ENCODE measurements around the gene CYBRD1.

Gene CYBRD1

DNA sequence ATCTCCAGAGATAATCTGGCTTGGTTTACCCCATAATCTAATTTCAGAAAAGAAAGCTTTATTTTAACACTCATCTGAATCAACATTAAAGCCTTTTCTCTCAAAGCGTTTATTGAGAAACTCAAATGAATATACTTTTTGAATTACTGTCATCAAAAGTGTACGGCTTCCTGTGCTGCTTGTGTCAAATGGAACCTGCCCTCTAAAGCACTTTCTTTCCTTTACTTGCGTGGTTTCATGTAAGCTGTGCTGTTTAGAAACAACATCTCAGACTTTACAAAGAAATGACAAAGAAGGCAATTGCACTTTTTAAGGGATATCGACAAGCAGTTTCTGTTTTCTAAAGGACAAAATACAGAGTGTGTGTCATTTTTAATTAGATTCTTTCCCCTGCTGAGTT, 35.1 kb downstream of the CYBRD1 start:
- DNase-seq: no peak

DNA sequence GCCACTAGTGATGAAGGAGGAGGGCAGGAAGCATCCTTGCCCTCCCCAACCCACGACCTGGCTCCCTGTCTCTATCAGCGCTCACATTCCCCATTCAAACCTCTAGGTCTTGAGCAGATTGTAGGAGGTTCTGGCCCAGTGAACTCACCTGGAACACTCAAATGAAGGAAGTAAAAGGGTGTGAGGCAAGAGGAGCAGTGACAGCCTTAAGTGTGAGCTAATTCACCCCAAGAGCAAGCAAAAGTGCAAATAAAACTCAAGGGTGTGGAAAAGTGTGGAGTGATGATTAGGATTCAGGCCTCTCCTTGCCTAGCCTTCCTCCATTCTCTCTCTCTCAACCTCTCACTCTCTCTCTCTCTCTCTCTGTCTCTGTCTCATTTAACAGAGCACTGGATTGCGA, 41.0 kb downstream of the CYBRD1 start:
- DNase-seq: no peak

DNA sequence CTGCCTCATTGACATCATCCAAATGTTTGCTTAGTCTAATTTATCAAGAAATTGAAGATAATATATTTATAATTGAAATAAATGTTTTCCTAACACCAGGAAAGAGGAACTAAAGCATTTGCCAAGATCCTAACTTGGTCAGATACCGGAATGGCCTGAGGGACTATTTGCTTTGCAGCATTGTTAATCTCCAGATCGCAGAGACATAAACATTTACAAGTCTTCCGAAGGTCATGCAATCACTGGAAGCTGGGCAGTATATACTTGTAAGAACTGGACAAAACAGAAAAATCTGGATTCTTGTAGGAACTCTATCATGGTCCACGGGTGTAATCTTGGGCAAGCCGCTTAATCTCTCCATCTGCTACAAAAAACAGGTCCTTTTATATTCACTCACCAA, 42.2 kb downstream of the CYBRD1 start:
- DNase-seq: no peak

DNA sequence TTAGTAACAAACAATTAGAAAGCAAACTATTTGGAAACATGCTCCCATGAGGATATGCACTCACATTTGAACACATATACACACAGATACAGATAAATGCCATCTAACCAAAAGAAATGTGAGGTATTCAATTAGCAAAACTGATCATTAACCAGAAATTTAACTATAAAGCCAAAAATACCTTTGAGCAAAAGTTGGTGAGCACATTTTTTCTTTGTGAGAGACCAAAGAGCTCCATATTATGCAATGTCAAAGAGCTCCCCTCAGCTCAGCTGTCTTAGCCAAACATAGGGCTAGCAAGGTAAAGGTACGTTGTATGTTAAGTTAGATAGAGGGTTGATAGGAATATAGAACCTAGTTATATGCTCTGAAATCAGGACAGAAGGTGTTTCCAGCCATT, 43.8 kb downstream of the CYBRD1 start:
- no peak for DNase-seq

DNA sequence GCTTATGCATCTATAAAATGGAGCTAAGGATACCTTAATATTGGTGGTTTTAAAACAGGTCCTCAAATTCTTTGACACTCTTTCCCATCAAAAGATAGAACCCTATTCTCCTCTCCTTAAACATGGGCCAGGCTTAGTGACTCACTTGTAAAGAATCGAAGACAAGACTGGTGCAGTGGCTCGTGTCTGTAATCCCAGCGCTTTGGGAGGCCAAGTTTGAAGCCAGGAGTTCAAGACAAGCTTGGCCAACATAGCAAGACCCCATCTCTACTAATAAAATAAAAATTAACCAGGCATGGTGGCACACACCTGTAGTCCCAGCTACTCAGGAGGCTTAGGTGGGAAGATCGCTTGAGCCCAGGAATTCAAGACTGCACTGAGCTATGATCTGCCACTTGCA, 44.5 kb downstream of the CYBRD1 start:
- no peak for DNase-seq

DNA sequence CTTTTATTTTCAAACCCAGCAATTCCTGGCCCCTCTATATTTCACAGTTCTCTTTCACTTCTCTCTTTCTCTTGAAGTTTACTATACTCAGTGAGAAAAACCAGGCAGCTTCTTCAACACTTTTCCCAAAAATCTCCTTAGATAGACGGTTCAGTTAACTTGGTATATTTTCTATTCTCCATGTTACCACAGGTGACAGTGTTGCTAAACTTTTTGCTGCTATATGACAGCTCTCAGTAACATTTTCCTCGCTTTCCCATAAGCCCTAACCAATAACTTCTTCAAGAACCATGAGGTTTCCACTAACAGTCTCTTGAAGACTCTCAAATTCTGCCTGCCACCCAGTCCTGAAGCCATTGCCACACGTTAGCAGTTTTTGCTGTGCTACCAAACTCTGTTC, 45.8 kb downstream of the CYBRD1 start:
- DNase-seq: no peak

DNA sequence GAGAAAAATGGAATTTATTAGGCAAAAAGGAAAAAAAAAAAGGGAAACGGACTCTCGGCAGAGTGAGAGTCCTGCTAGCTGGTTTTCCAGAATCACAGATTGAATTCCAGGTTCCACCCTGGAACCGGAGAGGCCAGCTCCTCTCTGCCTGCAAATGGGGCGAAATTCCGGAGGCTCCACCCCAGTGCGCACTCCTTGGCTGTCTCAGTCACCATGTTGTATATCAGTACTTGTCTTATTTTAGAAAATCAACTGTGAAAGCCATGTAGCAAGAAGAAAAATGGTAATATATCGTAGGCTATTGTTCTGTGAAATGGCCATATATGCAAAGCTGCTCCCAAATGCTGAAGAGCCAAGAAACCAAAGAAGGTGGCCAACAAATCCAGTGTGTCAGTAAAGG, 49.4 kb downstream of the CYBRD1 start:
- DNase-seq: no peak

DNA sequence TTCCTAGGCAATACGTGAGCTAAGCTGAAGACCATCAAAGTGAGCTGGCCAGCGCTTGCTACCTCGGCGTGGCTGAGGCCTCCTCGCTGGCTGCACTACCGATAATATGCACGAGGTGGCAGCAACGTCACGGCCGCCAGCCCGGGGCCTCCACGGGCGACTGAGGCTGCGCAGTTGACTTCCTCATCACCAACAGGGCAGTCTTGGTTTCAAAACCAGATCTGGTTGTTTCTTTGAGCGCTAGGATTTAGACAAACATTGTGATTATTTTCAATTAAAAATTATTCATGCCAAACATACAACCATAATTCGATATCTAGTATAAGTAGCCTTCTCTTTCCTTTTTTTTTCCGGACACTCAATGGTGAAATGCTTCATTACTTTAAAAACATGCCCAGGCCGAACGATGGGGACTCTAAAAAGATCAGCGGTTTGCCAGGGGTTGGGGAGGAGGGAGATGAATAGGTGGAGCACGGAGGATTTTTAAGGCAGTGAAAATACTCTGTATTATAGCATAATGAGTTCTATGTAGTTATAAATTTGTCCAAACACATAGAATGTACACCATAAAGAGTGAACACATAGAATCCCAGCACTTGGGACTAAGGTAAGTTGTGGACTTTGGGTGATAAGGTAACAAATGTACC, 52.0 kb downstream of the CYBRD1 start:
- no peak for DNase-seq

DNA sequence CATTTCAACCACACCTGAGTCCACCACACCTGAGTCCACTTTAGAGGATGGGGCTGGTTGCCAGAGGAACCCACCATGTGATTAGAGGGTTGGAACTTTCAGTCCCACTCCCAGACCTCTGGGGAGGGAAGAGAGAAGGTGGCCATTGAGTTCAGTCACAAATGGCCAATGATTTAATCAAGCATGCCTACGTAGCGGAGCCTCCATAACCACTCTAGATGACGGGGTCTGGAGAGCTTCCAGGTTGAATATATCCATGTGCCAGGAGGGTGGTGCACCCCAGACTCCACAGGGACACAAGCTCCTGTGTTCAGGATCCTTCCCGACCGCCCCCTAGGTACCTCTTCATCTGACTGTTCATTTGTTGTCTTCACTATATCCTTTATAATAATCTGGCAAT, 53.3 kb downstream of the CYBRD1 start:
- no peak for DNase-seq

DNA sequence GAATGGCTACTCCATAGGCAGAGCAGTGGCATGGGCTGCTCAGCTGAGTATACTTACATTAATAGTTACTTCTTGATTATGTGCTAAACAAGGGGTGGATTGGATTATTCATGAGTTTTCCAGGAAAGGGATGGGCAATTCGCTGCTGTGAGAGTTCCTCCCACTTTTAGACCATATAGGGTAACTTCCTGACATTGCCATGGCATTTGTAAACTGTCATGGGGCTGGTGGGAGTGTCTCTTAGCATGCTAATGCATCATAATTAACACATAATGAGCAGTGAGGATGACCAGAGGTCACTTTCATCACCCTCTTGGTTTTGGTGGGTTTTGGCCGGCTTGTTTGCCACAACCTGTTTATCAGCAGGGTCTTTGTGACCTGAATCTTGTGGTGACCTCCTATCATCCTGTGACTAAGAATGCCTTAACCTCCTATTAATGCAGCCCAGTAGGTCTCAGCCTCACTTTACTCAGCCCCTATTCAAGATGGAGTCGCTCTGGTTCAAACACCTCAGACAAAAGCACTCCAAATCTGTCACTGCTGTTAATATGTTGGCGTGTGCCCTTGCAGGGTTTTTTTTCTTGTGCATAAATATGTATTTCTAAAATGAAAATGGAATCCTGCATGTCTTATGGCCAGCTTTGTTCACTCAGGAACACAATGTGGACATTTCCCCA, 56.0 kb downstream of the CYBRD1 start:
- no peak for DNase-seq

DNA sequence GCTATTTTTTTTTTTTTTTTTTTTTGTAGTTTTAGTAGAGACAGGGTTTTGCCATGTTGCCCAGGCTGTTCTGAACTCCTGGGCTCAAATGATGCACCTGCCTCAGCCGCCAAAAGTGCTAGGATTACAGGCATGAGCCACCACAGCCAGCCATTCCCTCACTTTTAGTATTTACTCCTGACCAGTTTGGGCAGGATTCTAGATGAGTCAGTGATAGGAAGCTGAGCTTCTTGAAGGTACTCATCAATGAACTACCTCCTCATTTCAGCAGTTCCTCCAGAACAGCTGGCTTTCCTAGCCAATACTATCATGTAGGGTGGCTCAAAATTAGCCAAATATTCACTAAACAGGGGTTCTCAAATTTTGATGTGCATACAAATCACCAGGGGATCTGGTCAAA, 57.2 kb downstream of the CYBRD1 start:
- no peak for DNase-seq

DNA sequence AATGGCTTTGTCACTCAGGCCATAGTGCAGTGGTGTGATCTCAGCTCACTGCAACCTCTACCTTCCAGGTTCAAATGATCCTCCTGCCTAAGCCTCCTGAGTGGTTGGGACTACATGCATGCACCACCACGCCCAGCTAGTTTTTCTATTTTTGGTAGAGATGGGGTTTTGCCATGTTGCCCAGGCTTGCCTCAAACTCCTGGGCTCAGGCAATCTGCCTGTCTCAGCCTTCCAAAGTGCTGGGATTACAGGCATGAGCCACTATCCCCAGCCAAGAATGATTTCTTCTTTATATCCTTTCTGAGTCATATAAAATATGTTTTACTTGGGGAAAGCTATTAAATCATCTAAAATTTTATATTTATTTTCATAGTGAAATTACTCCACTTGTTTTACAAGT, 61.3 kb downstream of the CYBRD1 start:
- no peak for DNase-seq

DNA sequence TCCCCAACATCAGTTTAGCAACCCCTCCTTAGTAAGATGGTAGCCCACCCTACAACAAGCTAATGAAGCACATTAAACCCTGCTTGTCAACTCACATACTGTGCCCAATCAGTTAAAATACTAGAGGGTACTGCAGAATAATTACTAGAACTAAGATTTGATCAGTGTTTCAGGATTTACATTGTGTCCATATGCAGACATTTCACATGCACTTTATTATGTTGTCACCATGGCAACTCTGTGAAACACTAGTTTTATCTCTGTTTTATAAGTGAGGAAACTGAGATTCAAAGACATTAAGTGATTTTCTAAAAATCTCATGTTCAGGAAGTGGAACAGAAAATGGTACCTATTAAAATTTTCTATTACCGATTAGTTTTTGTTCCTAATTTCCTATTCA, 61.7 kb downstream of the CYBRD1 start:
- DNase-seq: no peak

DNA sequence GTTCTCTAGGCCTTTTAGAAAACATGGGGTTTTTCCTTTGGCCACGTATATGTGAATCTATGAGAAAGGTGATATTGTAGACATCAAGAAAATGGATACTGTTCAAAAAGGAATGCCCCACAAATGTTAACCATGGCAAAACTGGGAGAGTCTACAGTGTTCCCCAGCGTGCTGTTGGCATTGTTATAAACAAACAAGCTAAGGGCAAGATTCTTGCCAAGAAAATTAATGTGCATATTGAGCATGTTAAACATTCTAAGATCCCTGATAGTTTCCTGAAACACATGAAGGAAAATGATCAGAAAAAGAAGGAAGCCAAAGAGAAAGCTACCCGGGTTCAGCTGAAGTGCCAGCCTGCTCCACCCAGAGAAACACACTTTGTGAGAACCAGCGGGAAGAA, 64.9 kb downstream of the CYBRD1 start:
- no peak for DNase-seq

DNA sequence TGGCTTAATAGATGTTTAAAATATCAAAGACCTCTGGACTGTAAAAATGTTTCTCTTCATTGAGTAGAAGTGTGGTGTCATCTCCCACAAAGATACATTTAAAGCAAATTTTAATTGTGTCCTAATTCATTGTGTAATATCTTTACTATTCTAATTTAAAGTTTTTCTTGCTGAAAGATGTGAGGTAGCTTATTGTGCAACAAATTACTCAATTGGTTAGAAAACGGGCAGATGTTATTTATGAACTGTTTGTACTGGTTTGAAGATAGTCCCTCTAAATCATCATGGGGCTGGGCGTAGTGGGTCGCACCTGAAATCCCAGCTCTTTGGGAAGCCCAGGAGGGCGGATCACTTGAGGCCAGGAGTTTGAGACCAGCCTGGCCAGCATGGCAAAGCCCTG, 65.3 kb downstream of the CYBRD1 start:
- DNase-seq: no peak

DNA sequence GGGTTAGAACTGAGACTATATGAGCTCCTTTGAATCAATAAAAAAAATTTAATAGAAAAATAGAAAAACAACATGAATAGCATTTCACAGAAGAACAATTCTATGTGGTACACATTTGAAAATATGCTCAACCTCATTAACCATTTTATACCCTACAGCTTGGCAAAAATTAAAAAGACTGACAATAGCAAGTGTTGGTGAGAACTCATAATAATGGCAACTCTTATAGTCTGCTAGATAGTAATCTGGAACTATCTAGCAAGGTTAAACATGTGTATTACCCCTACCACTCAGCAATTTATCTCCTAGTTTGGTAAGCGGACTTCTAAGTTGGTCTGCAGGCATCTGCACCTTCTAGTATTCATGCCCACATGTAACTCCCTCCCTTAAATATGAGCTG, 67.8 kb downstream of the CYBRD1 start:
- DNase-seq: no peak

DNA sequence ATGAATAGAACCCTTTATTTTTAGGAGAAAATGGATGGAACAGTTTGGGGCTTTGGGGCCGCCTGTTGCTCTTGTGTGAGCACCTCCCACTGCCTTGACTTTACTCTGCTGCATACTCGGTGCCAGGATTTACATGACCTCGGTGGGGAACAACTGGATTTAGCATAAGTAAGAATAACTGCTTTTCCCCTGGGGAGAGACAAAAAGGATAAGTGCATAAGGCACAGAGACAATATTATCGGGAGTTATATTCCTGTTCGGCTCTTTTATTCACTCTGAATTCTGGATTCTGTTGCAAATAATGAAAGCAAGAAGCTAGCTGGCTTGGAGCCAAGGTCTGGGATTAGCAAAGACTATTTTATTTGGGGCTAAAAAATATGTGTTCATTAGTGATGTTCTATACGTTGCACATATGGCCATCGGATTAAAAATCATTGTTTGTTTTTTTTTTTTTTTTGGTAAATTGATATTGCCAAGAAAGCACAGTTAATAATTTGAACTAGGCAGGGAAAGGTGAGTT, 69.8 kb downstream of the CYBRD1 start:
- DNase-seq: no peak

DNA sequence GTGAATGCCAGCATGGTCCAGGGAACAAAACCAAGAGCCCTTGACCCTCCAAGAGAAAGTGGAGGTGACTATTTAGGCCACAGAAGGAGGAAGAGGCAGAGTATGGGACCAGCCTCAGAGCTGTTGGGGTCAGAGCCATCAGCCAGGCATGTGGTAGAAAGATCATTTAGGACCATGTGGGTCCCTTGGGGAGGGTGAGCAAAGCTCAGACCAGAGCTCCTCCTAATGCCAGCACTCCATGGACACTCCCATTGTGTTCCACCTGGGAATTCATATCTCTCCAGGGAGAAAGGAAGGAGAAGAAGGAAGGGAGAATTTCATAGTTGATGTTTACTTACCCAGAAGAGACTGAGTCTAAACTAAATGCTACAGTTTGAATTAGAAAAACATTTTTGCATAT, 73.2 kb downstream of the CYBRD1 start:
- no peak for DNase-seq

DNA sequence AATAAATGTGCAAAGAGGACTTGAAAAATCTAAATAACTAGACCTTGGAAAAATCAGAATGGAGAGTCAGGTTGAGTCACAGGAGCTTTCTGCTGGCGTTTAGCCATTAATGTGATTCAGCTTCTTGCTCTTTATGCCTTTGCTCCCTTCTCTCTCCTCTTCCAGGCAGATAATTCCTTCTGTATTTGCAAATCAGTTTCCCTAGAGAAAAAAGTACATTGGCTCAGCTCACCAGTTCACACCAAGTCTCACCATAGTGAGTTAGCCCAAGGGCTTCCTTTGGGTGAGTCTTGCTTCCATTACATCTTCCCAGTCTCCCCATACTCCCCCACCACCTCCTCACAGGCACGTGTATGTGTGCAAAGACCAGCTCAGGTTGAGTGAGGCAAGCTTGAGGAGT, 73.6 kb downstream of the CYBRD1 start:
- DNase-seq: no peak

DNA sequence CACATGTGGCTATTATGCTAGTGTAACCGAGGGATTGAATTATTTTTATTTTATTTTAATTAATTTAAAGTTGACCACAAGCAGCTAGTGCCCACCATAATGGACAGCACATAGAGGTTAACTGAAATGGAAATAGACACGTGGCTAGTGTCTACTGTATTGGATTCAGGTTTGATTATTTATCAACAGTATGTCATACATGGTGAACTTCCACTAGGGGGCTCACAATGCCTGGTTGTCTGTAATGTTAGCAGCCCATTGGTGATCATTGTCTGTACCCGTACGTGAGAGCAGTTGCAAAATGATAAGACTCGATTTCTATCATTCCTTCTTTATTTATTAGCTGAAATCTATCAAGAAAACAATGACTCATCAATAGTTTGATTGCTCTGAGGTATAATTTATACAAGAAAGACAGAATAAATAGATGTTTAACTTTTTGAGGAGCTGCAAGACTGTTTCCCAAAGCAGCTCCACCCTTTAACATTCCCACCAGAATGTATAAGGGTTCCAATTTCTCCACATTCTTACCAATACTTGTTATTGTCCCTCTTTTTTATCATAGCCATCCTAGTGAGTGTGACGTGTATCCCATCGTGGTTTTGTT, 76.5 kb downstream of the CYBRD1 start:
- DNase-seq: no peak

DNA sequence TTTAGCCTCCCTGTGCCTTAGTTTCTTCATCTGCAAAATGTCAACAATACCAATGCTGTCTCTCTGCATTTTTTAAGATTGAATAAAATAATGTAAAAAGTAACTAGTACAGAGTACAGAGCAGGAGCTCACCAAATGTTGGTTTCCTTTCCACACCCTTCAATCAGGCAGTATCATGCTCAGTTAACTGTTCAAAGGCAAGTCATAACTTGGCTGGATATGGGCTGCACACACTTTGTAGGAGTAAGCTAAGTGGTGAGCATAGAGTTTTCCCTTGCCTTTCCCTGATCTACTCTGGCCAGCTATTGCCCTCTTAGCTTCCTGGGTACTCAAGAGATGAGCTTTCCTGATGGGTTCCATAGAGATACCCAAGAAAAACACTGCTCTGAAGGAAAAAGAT, 77.9 kb downstream of the CYBRD1 start:
- DNase-seq: no peak

DNA sequence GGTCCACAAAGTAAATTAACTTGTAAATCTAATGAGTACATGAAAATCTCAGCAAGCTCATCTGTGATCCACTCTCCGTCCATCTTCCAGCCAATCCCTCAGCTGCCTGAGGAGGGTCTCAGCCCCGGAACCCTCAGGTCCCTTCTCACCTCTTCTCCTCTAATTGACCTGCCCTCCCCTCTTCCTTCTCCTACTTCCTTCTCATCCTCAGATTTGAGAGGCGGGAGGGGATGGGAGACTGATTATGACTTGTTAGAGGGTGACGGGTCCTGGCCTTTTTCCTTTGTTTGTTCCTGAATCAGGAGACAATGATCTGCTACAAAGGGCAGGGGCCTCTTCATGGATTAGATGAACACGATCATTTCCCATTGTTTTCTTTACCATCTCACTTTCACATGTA, 80.1 kb downstream of the CYBRD1 start:
- DNase-seq: no peak

Data from cortex of kidney (tissue), 1 donor.